Smooth muscle cell (in vitro differentiated cells): Measurements from ENCODE around the gene AQP11. TPM values are rescaled to one million over a fixed set of nuclear protein-coding genes. Genes with fewer than 3 reads are reported as not detected.

ENCODE experiments used
- DNase-seq: peaks from one replicate; lab custom pipeline; 2025; ENCODE audit not compliant: unreplicated experiment; lab: John Stamatoyannopoulos, UW
- H2AFZ ChIP-seq: fragments of 200-600 bp; sonication (generic); 2 replicates; pipeline ENCODE4 v1.6.0; 2016; ENCODE audit warnings: antibody characterized with exemption, low read depth, mild to moderate bottlenecking
- H3F3A ChIP-seq: fragments of 200-600 bp; sonication (generic); 2 replicates; pipeline ENCODE4 v1.6.0; 2017; ENCODE audit warnings: antibody characterized with exemption, low read depth
- H3K27ac ChIP-seq: fragments of 200-600 bp; sonication (generic); 2 replicates; pipeline ENCODE4 v1.5.1; 2016; ENCODE audit warnings: low read depth, mild to moderate bottlenecking
- H3K27me3 ChIP-seq: fragments of 200-600 bp; sonication (generic); 2 replicates; pipeline ENCODE4 v1.6.1; 2016; ENCODE audit warnings: low read depth, mild to moderate bottlenecking
- H3K36me3 ChIP-seq: fragments of 200-600 bp; sonication (generic); 2 replicates; pipeline ENCODE4 v1.5.1; 2016; ENCODE audit warnings: low read depth
- H3K4me1 ChIP-seq: fragments of 200-600 bp; sonication (generic); 2 replicates; pipeline ENCODE4 v1.5.1; 2016; ENCODE audit warnings: low read depth
- H3K4me2 ChIP-seq: fragments of 200-600 bp; sonication (generic); 2 replicates; pipeline ENCODE4 v1.6.0; 2016; ENCODE audit warnings: mild to moderate bottlenecking
- H3K4me3 ChIP-seq: fragments of 200-600 bp; sonication (generic); 2 replicates; pipeline ENCODE4 v1.5.1; 2016; ENCODE audit warnings: mild to moderate bottlenecking
- H3K79me2 ChIP-seq: fragments of 200-600 bp; sonication (generic); 2 replicates; pipeline ENCODE4 v1.6.0; 2016; ENCODE audit warnings: low read depth, mild to moderate bottlenecking
- H3K9ac ChIP-seq: fragments of 200-600 bp; sonication (generic); 2 replicates; pipeline ENCODE4 v1.6.0; 2016; ENCODE audit warnings: low read depth
- H3K9me3 ChIP-seq: fragments of 200-600 bp; sonication (generic); replicated peaks from 2 replicates; pipeline ENCODE4 v1.5.1; 2016; ENCODE audit warnings: low read depth
- H4K20me1 ChIP-seq: fragments of 200-600 bp; sonication (generic); 2 replicates; pipeline ENCODE4 v1.6.0; 2016; ENCODE audit warnings: low read depth
- WGBS: methylation state at CpG from one replicate; pipeline ENCODE4 v1.1.7; 2016; ENCODE audit warnings: low lambda C conversion rate; 5-methylcytosine and 5-hydroxymethylcytosine counted together
- polyA plus RNA-seq: library from polyadenylated mRNA; unstranded; fragments of >200 nt; fragmentation: Nextera tagmentation; extraction: Ambion mirVana; gene quantifications from 2 replicates; pipeline ENCODE4 v1.2.1, GENCODE V29; 2016
- total RNA-seq: library from RNA; depleted of rRNA; stranded (reverse); fragments of >200 nt; gene quantifications from 2 replicates; pipeline ENCODE4 v1.2.3, GENCODE V29; 2014
- TF ChIP-seq, protein P1 (sequence below): fragments of 200-600 bp; sonication (generic); IDR thresholded peaks from 2 replicates; pipeline ENCODE4 v1.5.1; 2017; ENCODE audit warnings: borderline replicate concordance, mild to moderate bottlenecking, antibody characterized with exemption; ENCODE audit not compliant: insufficient read depth, poor library complexity, severe bottlenecking

The AQP11 gene
- total and polyA plus RNA-seq, 2 experiments from 2014 or later: 0.22 to 0.54 TPM

DNA sequence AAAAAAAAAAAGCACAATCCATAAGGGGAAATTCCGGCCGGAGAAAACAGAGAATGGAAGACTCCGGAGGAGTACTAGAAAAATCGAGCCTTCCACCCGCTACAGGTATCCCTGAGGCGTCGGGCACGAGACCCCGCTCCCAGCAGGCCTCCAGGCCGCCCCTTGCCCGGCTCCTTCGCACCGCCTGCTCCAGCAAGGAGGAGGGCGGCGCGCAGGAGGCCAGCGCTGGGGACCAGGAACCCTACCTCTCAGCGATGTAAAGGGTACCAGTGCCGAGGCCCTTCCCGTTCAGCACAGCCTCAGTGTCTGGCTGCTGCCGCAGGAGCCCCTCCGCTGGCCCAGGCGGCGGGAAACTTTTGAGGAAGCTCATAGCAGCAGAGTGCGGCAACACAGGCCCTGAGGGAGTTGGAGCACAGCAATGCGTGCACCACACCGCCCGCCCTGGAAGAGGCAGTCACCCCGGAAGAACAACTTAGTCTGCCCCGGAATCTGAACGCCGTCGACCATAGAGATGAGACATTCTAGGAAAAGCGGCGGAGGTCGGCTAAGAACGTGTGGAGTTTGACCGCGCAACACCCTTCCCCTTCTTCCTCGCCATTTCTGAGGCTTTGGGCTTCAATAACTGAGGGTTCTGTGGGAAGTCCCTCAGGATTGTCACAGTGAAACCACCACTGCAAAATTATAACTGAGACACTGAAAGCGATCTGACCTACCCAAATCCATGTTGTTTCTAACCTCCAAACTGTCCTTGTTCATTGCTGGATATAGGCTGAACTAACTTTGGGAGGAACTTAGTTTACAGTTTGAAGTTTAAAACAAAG, 47.8 kb downstream of the AQP11 start, which contains the start of gene CLNS1A:
Gene CLNS1A (minus strand): TSS at position 450 of the 821 bp plus-strand sequence. CDS start 80 bp downstream, at position 370.
- no peaks in the 10 kb centered on the region for H4K20me1 ChIP-seq
- H3K9me3 ChIP-seq: no peaks in the 10 kb centered on the region
- peaks cover 12% of the 10 kb centered on the region for H3K4me1 ChIP-seq

DNA sequence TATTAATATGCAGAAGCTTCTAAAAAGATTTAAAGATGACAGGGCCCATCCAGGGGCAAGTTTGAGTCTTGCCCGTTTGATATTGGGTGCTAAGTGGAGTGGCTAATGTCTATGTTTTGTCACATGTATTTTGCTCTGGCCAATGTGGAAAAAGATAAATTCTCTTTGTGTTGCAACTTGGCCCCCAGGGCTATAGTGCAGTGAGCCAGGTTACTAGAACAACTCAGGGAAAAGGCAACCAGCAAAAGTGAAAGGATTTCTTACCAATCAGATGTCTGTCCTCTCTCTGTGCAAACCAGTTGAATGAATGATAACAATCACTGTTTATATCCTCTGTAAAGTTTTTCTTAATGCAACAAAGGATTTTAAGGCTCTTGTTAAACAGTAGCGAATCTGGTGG, 52.5 kb downstream of the AQP11 start:
- Histone ChIP-seq H3K27ac (no peak overlapping the region), H3K4me2 (no peak overlapping the region), H3F3A (no peaks in the 10 kb centered on the region), H3K4me3 (no peak overlapping the region), H3K4me1 (no peaks in the 10 kb centered on the region), H3K36me3 (no peaks in the 10 kb centered on the region), H3K79me2 (peaks cover 2% of the 10 kb centered on the region), H2AFZ (no peak overlapping the region), H3K9ac (no peak overlapping the region), H3K9me3 (no peaks in the 10 kb centered on the region), H3K27me3 (no peaks in the 10 kb centered on the region), H4K20me1 (no peaks in the 10 kb centered on the region)
- TF ChIP-seq, protein P1, sequence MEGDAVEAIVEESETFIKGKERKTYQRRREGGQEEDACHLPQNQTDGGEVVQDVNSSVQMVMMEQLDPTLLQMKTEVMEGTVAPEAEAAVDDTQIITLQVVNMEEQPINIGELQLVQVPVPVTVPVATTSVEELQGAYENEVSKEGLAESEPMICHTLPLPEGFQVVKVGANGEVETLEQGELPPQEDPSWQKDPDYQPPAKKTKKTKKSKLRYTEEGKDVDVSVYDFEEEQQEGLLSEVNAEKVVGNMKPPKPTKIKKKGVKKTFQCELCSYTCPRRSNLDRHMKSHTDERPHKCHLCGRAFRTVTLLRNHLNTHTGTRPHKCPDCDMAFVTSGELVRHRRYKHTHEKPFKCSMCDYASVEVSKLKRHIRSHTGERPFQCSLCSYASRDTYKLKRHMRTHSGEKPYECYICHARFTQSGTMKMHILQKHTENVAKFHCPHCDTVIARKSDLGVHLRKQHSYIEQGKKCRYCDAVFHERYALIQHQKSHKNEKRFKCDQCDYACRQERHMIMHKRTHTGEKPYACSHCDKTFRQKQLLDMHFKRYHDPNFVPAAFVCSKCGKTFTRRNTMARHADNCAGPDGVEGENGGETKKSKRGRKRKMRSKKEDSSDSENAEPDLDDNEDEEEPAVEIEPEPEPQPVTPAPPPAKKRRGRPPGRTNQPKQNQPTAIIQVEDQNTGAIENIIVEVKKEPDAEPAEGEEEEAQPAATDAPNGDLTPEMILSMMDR: no peak
- 53% methylated on average over 2 of the region's 2 CpGs for WGBS
- no peak for DNase-seq

More for the DNA sequence above, 47.8 kb downstream of the AQP11 start, which contains the start of gene CLNS1A:
- Histone ChIP-seq H3F3A (no peaks in the 10 kb centered on the region), H3K36me3 (no peaks in the 10 kb centered on the region), H3K79me2 (peaks cover 47% of the 10 kb centered on the region), H2AFZ (peak within 1 kb of the TSS; percentile 97), H3K4me3 (peak within 1 kb of the TSS; percentile 86), H3K9ac (peak within 1 kb of the TSS; percentile 88), H3K27ac (peak within 1 kb of the TSS; percentile 78), H3K27me3 (no peaks in the 10 kb centered on the region), H3K4me2 (peak within 1 kb of the TSS; percentile 99)
- peak; percentile 45 for DNase-seq
- WGBS: 1% methylated on average over 41 of the region's 41 CpGs
- TF ChIP-seq, protein P1: no peak

DNA sequence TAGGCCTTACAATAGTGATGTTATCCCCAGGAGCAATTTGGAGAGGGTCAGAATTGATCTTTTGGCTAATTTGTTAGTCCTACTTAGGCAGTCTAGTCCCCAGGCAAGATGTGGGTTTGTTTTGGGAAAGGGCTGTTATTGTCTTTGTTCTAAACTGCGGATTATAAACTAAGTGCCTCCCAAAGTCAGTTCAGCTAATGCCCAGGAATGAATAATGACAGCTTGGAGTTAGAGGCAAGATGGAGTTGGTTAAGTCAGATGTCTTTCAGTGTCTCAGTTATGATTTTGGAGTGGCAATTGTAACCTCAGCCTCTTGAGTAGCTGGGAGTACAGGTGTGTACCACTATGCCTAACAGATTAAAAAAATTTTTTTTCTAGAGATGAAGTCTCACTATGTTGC, 55.1 kb downstream of the AQP11 start:
- WGBS: 75% methylated on average over 1 of the region's 1 CpG
- Histone ChIP-seq H2AFZ (no peak overlapping the region), H3K9ac (no peak overlapping the region), H3K4me3 (no peak overlapping the region), H3K4me2 (no peak overlapping the region), H3K36me3 (no peaks in the 10 kb centered on the region), H3K4me1 (no peaks in the 10 kb centered on the region), H4K20me1 (no peaks in the 10 kb centered on the region), H3K27me3 (no peaks in the 10 kb centered on the region), H3K79me2 (no peaks in the 10 kb centered on the region), H3K9me3 (no peaks in the 10 kb centered on the region), H3K27ac (no peak overlapping the region), H3F3A (no peaks in the 10 kb centered on the region)
- no peak for DNase-seq
- TF ChIP-seq, protein P1: no peak
